Adrenal gland (tissue), 12 donors: Measurements from ENCODE around the gene POMGNT1. TPM values are rescaled to one million over a fixed set of nuclear protein-coding genes. Genes with fewer than 3 reads are reported as not detected.

Source experiments
- DNase-seq, 7 donors: peaks; one replicate each; pipeline ENCODE4 v3.0.0-alpha.2; 2019 to 2020
- H3K27ac ChIP-seq, 5 donors: fragments of 200-600 bp; sonication (generic) in 4 of 5; 1 replicate in 3 of 5; 2 replicates in 2 of 5; pipeline versions ENCODE4 v1.5.1 to v1.8.0; 2016 to 2020; ENCODE audit warnings: mild to moderate bottlenecking in 1 of 5
- H3K27me3 ChIP-seq: fragments of 200-600 bp; 2 replicates; pipeline ENCODE4 v1.8.0; 2021
- H3K36me3 ChIP-seq, 2 donors: fragments of 200-600 bp; replicated peaks in 1 of 2; 1 replicate in 1 of 2; 2 replicates in 1 of 2; pipeline versions ENCODE4 v1.5.1 to v1.8.0; 2018 to 2022
- H3K4me1 ChIP-seq, 2 donors: fragments of 200-600 bp; replicated peaks in 1 of 2; 1 replicate in 1 of 2; 2 replicates in 1 of 2; pipeline versions ENCODE4 v1.5.1 to v1.8.0; 2018 to 2021
- H3K4me3 ChIP-seq, 4 donors: fragments of 200-600 bp; sonication (generic) in 3 of 4; one replicate each; pipeline ENCODE4 v1.5.1; 2016 to 2018
- H3K9me3 ChIP-seq, 3 donors: fragments of 200-600 bp; sonication (generic) in 1 of 3; replicated peaks in 1 of 3; 1 replicate in 2 of 3; 2 replicates in 1 of 3; pipeline versions ENCODE4 v1.5.1 to v1.8.0; 2016 to 2021
- POLR2A ChIP-seq, 2 donors: fragments of 450-650 bp; IDR thresholded peaks; one replicate each; pipeline ENCODE4 v1.6.1; 2017; ENCODE audit warnings: antibody characterized with exemption in 2 of 2, mild to moderate bottlenecking in 2 of 2, moderate library complexity in 1 of 2
- WGBS, 4 donors: extraction: QIAGEN DNeasy Blood & Tissue Kit in 2 of 4; methylation state at CpG; one replicate each; pipeline versions ENCODE4 v1.1.5 to v1.1.7; 2013 to 2017; 5-methylcytosine and 5-hydroxymethylcytosine counted together
- intact Hi-C, 2 donors: fragments of 100-400 bp; cut with DNase I; formaldehyde crosslinking; loops; one replicate each; pipeline versions ENCODE4 v1.14.1 to v1.15.0; 2022 to 2023
- polyA plus RNA-seq, 3 donors: library from polyadenylated mRNA; stranded (reverse); fragments of 200-250 nt in 2 of 3; fragments of 350-450 nt in 1 of 3; fragmentation: Illumina TruSeq in 1 of 3; extraction: RNeasy Lipid Tissue Mini Kit (QIAGEN cat#74804) in 1 of 3; gene quantifications; one replicate each; pipeline ENCODE4 v1.2.3, GENCODE V29; 2013 to 2014
- total RNA-seq, 9 donors: library from RNA; depleted of rRNA in 4 of 9; stranded (reverse); fragments of >200 nt in 4 of 9; fragments of 120-200 nt in 1 of 9; fragmentation: NEBNext Ultra II Directional in 1 of 9; extraction: Animal tissue kit (Norgen Biotek cat#: 25700) in 1 of 9; gene quantifications; one replicate each; pipeline versions ENCODE4 v1.1.0 to v1.2.4, GENCODE V29; 2013 to 2023
- TF ChIP-seq, protein P1 (sequence below), 6 experiments: fragments of 450-650 bp in 4 of 6; fragments of 200-600 bp in 2 of 6; sonication (generic) in 1 of 6; IDR thresholded peaks; 1 replicate in 5 of 6; 2 replicates in 1 of 6; pipeline versions ENCODE4 v1.5.1 to v1.8.0; 2016 to 2021; ENCODE audit warnings: antibody characterized with exemption in 6 of 6, mild to moderate bottlenecking in 2 of 6, moderate library complexity in 1 of 6
- donor health status: healthy with polysubstance abuse.
- donor health status: Bipolar disorder and iron deficiency.
- donor health status: DM: yes; HTN: yes; CAD: no.
- donor health status: DM: no; HTN: no; CAD: no.
- donor health status: DM: no; HTN: no; CAD: no.
- donor health status: DM: yes; HTN: yes; CAD: no.

The POMGNT1 gene
- total and polyA plus RNA-seq, 12 donors, result 44.6 to 149 (median 84.5) TPM

DNA sequence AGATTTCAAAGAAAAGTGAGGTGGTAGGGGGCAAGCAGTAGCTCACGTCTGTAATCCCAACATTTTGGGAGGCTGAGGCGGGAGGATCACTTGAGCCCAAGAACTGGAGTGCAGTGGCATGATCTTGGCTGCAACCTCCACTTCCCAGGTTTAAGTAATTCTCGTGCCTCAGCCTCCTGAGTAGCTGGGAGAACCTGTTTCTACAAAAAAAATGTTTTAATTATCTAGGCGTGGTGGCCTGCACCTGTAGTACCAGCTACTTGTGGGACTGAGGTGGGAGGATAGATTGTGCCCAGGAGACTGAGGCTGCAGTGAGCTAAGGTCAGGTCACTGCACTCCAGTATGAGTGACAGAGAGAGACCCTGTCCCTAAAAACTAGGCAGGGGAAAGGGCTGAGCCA lies 25.9 kb downstream of the POMGNT1 start:
- no peak overlapping the region for H3K27ac ChIP-seq
- no peak for TF ChIP-seq POLR2A (IDR thresholded peaks at IDR 0.05)
- TF ChIP-seq, protein P1, sequence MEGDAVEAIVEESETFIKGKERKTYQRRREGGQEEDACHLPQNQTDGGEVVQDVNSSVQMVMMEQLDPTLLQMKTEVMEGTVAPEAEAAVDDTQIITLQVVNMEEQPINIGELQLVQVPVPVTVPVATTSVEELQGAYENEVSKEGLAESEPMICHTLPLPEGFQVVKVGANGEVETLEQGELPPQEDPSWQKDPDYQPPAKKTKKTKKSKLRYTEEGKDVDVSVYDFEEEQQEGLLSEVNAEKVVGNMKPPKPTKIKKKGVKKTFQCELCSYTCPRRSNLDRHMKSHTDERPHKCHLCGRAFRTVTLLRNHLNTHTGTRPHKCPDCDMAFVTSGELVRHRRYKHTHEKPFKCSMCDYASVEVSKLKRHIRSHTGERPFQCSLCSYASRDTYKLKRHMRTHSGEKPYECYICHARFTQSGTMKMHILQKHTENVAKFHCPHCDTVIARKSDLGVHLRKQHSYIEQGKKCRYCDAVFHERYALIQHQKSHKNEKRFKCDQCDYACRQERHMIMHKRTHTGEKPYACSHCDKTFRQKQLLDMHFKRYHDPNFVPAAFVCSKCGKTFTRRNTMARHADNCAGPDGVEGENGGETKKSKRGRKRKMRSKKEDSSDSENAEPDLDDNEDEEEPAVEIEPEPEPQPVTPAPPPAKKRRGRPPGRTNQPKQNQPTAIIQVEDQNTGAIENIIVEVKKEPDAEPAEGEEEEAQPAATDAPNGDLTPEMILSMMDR (IDR thresholded peaks at IDR 0.05), result no peak
- WGBS, 4 donors, result 80 to 96% (median 95%) methylated on average over 4 of the region's 4 CpGs
- peaks cover 24 to 45% of the 10 kb centered on the region in 2 donors for H3K4me1 ChIP-seq
- intact Hi-C loops, result loop anchor here in 1 of 2 donors (5.0 kb wide), 1 partner anchor 35 kb away; no protein-coding TSS in a partner anchor
- no peak overlapping the region for H3K4me3 ChIP-seq
- no peak for DNase-seq
- no peaks in the 10 kb centered on the region for H3K36me3 ChIP-seq
- no peaks in the 10 kb centered on the region for H3K9me3 ChIP-seq
- H3K27me3 ChIP-seq, result no peaks in the 10 kb centered on the region

DNA sequence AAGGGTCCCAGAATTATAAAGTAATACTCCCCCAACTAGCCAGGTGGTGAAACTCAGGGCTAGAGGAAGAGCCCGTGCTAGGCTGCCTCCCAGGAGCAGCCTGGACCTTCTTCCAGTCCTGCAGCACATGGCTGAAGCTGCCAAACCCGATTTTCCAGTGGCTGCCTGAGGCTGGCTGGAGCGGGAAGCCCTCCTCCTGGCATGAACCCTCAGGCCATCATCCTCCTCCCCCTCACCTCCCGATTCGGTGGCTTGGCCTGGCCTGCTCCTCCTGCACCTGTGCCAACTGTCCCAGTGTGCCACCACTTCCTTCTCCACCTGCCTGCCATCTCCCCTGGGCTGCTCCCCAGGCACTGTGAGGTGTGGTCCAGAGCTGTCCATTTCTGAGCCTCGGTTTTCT lies 26.4 kb downstream of the POMGNT1 start:
- Histone ChIP-seq H3K4me3 (no peak overlapping the region), H3K36me3 (no peaks in the 10 kb centered on the region), H3K27me3 (no peaks in the 10 kb centered on the region), H3K27ac (no peak overlapping the region), H3K9me3 (no peaks in the 10 kb centered on the region), H3K4me1 (peaks cover 24 to 49% of the 10 kb centered on the region in 2 donors)
- WGBS, 4 donors, result 69 to 72% (median 70%) methylated on average over 5 to 6 of the region's 6 CpGs
- intact Hi-C loops, result loop anchor here in 1 of 2 donors (5.0 kb wide), 1 partner anchor 35 kb away; no protein-coding TSS in a partner anchor
- no peak for DNase-seq
- no peak for TF ChIP-seq POLR2A (IDR thresholded peaks at IDR 0.05)
- TF ChIP-seq, protein P1 (IDR thresholded peaks at IDR 0.05), result no peak

DNA sequence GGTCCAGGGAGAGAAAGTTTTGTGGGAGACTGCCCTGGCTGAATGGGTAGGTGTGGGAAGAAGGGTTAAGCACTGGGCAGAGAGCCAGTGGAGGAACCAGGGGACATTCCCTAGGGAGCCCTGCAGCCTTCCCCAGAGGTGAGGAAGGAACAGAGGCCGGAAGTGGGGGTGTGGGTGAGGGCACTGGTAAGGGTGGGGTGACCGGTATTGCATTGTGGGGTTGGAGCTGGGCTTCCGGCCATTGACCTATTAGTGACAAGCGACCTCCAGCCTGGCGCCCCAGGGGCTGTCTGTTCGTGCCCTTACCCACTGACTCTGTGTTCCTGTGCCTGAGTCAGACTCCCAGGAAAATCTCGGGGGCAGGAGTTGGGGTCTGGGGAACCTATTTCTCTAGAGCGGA lies 26.9 kb downstream of the POMGNT1 start:
- TF ChIP-seq, protein P1 (IDR thresholded peaks at IDR 0.05), result no peak
- no peak for TF ChIP-seq POLR2A (IDR thresholded peaks at IDR 0.05)
- no peak overlapping the region for H3K4me3 ChIP-seq
- peaks cover 24 to 49% of the 10 kb centered on the region in 2 donors for H3K4me1 ChIP-seq
- H3K36me3 ChIP-seq, result no peaks in the 10 kb centered on the region
- intact Hi-C loops, result loop anchor here in 1 of 2 donors (5.0 kb wide), 1 partner anchor 34 kb away; no protein-coding TSS in a partner anchor
- peak overlapping the region in 1 of 5 donors; percentile 11 for H3K27ac ChIP-seq
- 63 to 80% (median 68%) methylated on average over 8 of the region's 8 CpGs for WGBS, 4 donors
- no peaks in the 10 kb centered on the region for H3K9me3 ChIP-seq
- no peaks in the 10 kb centered on the region for H3K27me3 ChIP-seq
- peak in 1 of 7 donors; percentile 41 for DNase-seq

DNA sequence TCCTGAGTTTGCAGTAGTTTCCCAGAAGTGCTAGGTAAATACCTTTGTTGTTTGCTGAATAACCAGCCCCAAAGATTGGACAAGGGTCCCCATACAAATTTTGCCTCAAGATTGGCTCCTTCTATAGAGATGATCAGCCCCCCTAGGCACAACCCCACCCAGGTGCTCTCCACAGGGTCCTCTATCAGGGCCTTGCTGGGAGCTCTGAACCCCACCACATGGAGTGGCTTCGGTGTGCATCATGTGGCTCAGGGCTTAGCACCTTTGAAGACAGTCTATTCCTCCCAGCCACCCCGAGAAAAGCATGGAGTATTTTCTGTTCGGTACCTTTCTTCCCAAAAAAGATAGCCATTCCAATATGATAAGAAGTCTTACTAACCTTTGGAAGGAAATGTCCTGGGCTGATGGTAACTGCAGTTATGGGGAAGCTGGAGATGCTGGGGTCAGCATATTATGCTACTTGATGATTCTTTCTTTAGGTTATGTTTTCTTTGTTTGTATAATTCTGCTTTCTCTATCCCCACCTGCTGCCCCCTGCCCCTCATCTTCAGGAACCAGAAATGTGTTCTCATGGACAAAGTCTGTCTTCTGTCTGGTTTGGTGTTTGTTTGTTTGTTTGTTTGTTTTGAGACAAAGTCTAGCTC lies 28.3 kb downstream of the POMGNT1 start:
- no peak overlapping the region for H3K27ac ChIP-seq
- no peak for DNase-seq
- H3K27me3 ChIP-seq, result no peaks in the 10 kb centered on the region
- TF ChIP-seq, protein P1 (IDR thresholded peaks at IDR 0.05), result no peak
- TF ChIP-seq POLR2A (IDR thresholded peaks at IDR 0.05), result no peak
- H3K4me3 ChIP-seq, result no peak overlapping the region
- WGBS, 4 donors, result 89 to 100% (median 93%) methylated on average over 3 of the region's 3 CpGs
- intact Hi-C loops, result loop anchor here in 1 of 2 donors (5.0 kb wide), 1 partner anchor 33 kb away; no protein-coding TSS in a partner anchor
- H3K4me1 ChIP-seq, result peaks cover 17 to 45% of the 10 kb centered on the region in 2 donors
- no peaks in the 10 kb centered on the region for H3K36me3 ChIP-seq
- H3K9me3 ChIP-seq, result no peaks in the 10 kb centered on the region
